22Rv1 (cell line): ENCODE results near the gene EPHA3.

Experiments used
- H3K27ac ChIP-seq: fragments of 450-650 bp; 2 replicates; pipeline ENCODE4 v1.5.1; 2017
- CTCF ChIP-seq: fragments of 450-650 bp; IDR thresholded peaks from 2 replicates; pipeline ENCODE4 v1.5.1; 2017; ENCODE audit warnings: mild to moderate bottlenecking
- ZFX ChIP-seq: fragments of 450-650 bp; IDR thresholded peaks from 2 replicates; pipeline ENCODE4 v1.6.1; 2017; ENCODE audit warnings: antibody characterized with exemption, borderline replicate concordance

The EPHA3 gene

DNA sequence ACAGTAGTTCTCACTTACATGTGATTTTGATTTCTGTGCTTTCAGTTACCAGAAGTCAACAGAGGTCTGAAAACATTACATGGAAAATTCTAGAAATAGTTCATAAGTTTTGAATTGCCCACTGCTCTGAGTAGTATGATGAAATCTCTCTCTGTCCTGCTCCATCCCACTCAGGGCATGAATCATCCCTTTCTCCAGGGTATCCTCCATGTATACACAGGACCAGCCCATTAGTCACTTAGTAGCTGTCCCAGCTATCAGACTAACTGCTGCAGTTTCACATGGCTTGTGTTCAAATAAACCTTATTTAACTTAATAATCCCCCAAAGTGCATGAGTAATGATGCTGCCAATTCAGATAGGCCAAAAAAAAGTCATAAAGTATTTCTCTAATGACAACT lies 38.6 kb downstream of the EPHA3 start:
- no peak for TF ChIP-seq ZFX
- TF ChIP-seq CTCF: no peak
- H3K27ac ChIP-seq: no peak overlapping the region

GRCh38 chr3:89154416-89154815 lies 47.0 kb downstream of the EPHA3 start:
- H3K27ac ChIP-seq: no peak overlapping the region
- no peak for TF ChIP-seq ZFX
- TF ChIP-seq CTCF: no peak

GRCh38 chr3:89155811-89156210 lies 48.4 kb downstream of the EPHA3 start:
- TF ChIP-seq ZFX (no peak), CTCF (no peak)
- H3K27ac ChIP-seq: 0 out of 2 replicates have a peak overlapping the region, but pooled peaks have one; percentile 14

- H3K27ac ChIP-seq: no peak overlapping the region
- TF ChIP-seq CTCF: no peak
These were observed 50.2 kb downstream of the EPHA3 start for GRCh38 chr3:89157575-89157974.

DNA sequence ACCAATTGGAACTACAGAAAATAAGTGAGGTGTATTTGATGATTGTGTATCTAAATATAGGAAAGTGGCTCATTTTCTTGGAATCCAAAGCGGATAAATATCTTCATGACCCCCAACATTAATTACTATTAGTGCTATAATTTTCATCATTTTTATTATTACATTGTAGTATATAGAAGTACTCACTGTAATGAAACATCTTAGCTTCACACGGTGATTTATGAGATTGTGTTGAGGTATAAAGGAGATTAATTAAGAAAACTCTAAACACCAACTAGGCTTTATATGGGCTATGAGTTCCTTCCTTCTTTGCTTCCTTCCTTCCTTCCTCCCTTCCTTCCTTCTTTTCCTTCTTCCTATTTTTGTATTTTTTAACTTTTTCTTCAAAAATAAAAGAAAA lies 52.2 kb downstream of the EPHA3 start:
- no peak for TF ChIP-seq CTCF
- no peak for TF ChIP-seq ZFX

GRCh38 chr3:89164774-89165173 lies 57.4 kb downstream of the EPHA3 start:
- H3K27ac ChIP-seq: no peak overlapping the region
- TF ChIP-seq CTCF (no peak), ZFX (no peak)

More for the DNA sequence above, 52.2 kb downstream of the EPHA3 start:
- H3K27ac ChIP-seq: no peak overlapping the region

GRCh38 chr3:89165636-89166263 lies 58.3 kb downstream of the EPHA3 start:
- H3K27ac ChIP-seq: no peak overlapping the region
- no peak for TF ChIP-seq CTCF
- no peak for TF ChIP-seq ZFX
